Fibroblast of lung (primary cell): ENCODE measurements around the gene TRPM4.

Experiments used
- CTCF ChIP-seq, 2 donors: IDR thresholded peaks in 1 of 2; conservative IDR thresholded peaks in 1 of 2; 1 replicate in 1 of 2; 2 replicates in 1 of 2; pipeline ENCODE4 v1.5.1; 2011 to 2012; ENCODE audit warnings: low read length in 2 of 2, control low read depth in 1 of 2, inconsistent platforms in 1 of 2, low read depth in 1 of 2, mild to moderate bottlenecking in 1 of 2
- EZH2 ChIP-seq: IDR thresholded peaks from 2 replicates; pipeline ENCODE4 v1.5.1; 2012; ENCODE audit warnings: low read length, control low read depth, mild to moderate bottlenecking; ENCODE audit errors: missing control alignments

GRCh38 chr19:49244256-49244655 is 86.7 kb downstream of the TRPM4 start:
- TF ChIP-seq CTCF (conservative IDR thresholded peaks at IDR 0.05 in 1 of 2, IDR thresholded peaks at IDR 0.05 in 1 of 2; ENCODE audit: low read depth in 1 of 2, low read length in 2 of 2) = no peak
- TF ChIP-seq EZH2 = no peak
